ENCODE measurements around the gene MAPK12. TPM values are rescaled to one million over a fixed set of nuclear protein-coding genes. Genes with fewer than 3 reads are reported as not detected.

The MAPK12 gene
- total and polyA plus RNA-seq, 2 of the 4 experiments (the other 2 are of a cell fraction) = 41.0 to 56.3 TPM

DNA sequence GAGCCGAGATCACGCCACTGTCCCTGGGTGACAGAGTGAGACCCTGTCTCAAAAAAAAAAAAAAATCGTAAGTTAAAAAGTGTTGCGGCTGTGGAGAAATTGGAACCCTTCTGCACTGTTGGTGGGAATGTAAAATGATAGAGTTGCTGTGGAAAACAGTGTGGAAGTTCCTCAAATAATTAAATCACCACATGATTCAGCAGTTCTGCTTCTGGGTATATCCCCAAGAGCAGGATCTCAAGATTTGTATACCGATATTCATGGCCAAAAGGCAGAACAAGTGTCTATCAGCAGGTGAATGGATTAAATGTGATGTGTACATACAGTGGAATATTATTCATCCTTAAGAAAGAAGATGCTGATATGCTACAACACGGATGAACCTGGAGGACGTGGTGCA lies 56.9 kb downstream of the MAPK12 start:
- H2BK20ac ChIP-seq (ENCODE audit: low read depth, low read length) = no peak overlapping the region
- peaks cover 26% of the 10 kb centered on the region for H4K20me1 ChIP-seq (ENCODE audit: insufficient read depth, low read length)
- H3K79me1 ChIP-seq (ENCODE audit: low read depth in 1 of 2, low read length in 2 of 2) = peaks cover 38 to 68% of the 10 kb centered on the region in 2 experiments
- H3K4me3 ChIP-seq (ENCODE audit: insufficient read depth, low read depth, low read length) = no peak overlapping the region
- in situ Hi-C loops (cut with MboI; ENCODE audit: low sequenced_read_pairs) (loop anchor here (25.0 kb wide), 1 partner anchor 392 kb away; no protein-coding TSS in a partner anchor), dilution Hi-C loops (cut with HindIII; ENCODE audit: low sequenced_read_pairs, unreplicated experiment) (no loop called here), intact Hi-C loops (cut with micrococcal nuclease) (loop anchor here (10.0 kb wide), 1 partner anchor 230 kb away; no protein-coding TSS in a partner anchor)
- no peak overlapping the region for H2BK15ac ChIP-seq (ENCODE audit: low read depth, low read length)
- H2AK9ac ChIP-seq (replicated peaks; ENCODE audit: low read depth, low read length, poor library complexity) = no peak overlapping the region
- ATAC-seq (ENCODE audit: low read depth) (no peak), DNase-seq (no peak)
- no peak overlapping the region for H4K8ac ChIP-seq (ENCODE audit: low read depth in 2 of 2, low read length in 2 of 2)
- 0 out of 2 replicates have a peak, but pooled peaks cover 2% of the 10 kb centered on the region for H3K9me1 ChIP-seq (ENCODE audit: insufficient read depth, low read length)
- no peak overlapping the region for H3K18ac ChIP-seq (ENCODE audit: low read depth, low read length)
- H3K4ac ChIP-seq (ENCODE audit: low read depth, low read length) = no peak overlapping the region
- H2AK5ac ChIP-seq (ENCODE audit: low read depth, low read length) = no peak overlapping the region
- ChIA-PET CTCF (no interaction called here), POLR2A (ENCODE audit: unreplicated experiment) (no interaction called here)
- no peak overlapping the region for H2AFZ ChIP-seq (replicated peaks; ENCODE audit: low read length, poor library complexity)
- no peak overlapping the region for H3K56ac ChIP-seq (ENCODE audit: extremely low read depth, insufficient read depth, low read length)
- H3K9me3 ChIP-seq (ENCODE audit: control insufficient read depth, insufficient read depth, low read length) = no peaks in the 10 kb centered on the region
- H4K91ac ChIP-seq (ENCODE audit: insufficient read depth, low read depth, low read length) = no peak overlapping the region
- H3K36me3 ChIP-seq (ENCODE audit: control insufficient read depth, insufficient read depth, low read length) = peaks cover 24% of the 10 kb centered on the region
- WGBS, 2 experiments (ENCODE audit: extremely low coverage in 2 of 2, insufficient read length in 1 of 2) = 90% methylated on average over 2 of the region's 7 CpGs; no CpG with 5 or more reads in 1 of the 2 experiments
- H3K23ac ChIP-seq (ENCODE audit: low read depth, low read length) = no peak overlapping the region
- no peak overlapping the region for H3K14ac ChIP-seq (replicated peaks; ENCODE audit: low read depth, low read length)
- H3K27ac ChIP-seq (ENCODE audit: insufficient read depth, low read length) = no peak overlapping the region
- H2BK5ac ChIP-seq (ENCODE audit: low read depth, low read length, poor library complexity, severe bottlenecking) = no peak overlapping the region
- H3K4me1 ChIP-seq (ENCODE audit: control insufficient read depth, insufficient read depth, low read length) = peaks cover 4% of the 10 kb centered on the region; the same call in 1 of the 2 replicates
- H4K5ac ChIP-seq (ENCODE audit: low read depth, low read length) = no peak overlapping the region
- H2BK120ac ChIP-seq (ENCODE audit: low read depth, low read length) = no peak overlapping the region
- no TSS peak for BruUV-seq (replicated peaks)
- no peak overlapping the region for H3K4me2 ChIP-seq (ENCODE audit: low read depth, low read length)
- TF ChIP-seq, protein P1, sequence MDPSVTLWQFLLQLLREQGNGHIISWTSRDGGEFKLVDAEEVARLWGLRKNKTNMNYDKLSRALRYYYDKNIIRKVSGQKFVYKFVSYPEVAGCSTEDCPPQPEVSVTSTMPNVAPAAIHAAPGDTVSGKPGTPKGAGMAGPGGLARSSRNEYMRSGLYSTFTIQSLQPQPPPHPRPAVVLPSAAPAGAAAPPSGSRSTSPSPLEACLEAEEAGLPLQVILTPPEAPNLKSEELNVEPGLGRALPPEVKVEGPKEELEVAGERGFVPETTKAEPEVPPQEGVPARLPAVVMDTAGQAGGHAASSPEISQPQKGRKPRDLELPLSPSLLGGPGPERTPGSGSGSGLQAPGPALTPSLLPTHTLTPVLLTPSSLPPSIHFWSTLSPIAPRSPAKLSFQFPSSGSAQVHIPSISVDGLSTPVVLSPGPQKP (IDR thresholded peaks at IDR 0.05; ENCODE audit: borderline replicate concordance, low read depth, low read length) = no peak
- TF ChIP-seq MAFK (IDR thresholded peaks at IDR 0.05; ENCODE audit: low read depth, low read length) = no peak
- TF ChIP-seq SMC3 (IDR thresholded peaks at IDR 0.05; ENCODE audit: low read depth, low read length) = no peak
- TF ChIP-seq MAZ (IDR thresholded peaks at IDR 0.05; ENCODE audit: borderline replicate concordance, low read depth, low read length) = no peak
- no peaks in the 10 kb centered on the region for H3K27me3 ChIP-seq (ENCODE audit: control insufficient read depth, insufficient read depth, low read length)
- H3K9ac ChIP-seq (ENCODE audit: low read depth, low read length) = no peak overlapping the region
